NCI-H2081 treated with DMSO at 0.1 percent for 48 hours (cell line): ENCODE measurements around the gene GMDS.

Experiments
- DNase-seq: peaks from one replicate; lab custom pipeline; 2025; lab: John Stamatoyannopoulos, UW

Gene GMDS

GRCh38 chr6:1832844-1833787, 412.3 kb downstream of the GMDS start:
- peak; percentile 19 for DNase-seq

GRCh38 chr6:1832358-1832757, 413.0 kb downstream of the GMDS start:
- DNase-seq, result no peak

- no peak for DNase-seq
Measured at GRCh38 chr6:1827984-1828793, 417.2 kb downstream of the GMDS start.

DNA sequence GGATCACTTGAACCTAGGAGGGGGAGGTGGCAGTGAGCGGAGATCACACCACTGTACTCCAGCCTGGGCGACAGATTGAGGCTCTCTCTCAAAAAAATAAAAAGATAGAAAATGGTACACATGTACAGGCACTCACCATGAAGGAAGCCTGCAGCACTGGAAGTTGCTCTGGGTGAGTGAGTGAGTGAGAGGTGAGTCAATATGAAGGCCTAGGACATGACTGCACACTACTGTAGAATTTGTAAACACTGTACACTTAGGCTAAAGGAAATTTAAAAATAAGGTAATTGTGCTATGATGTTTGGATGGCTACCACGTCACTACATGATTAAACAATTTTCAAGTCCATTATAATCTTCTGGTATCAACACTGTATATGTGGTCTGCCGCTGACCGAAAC, 419.5 kb downstream of the GMDS start:
- no peak for DNase-seq

GRCh38 chr6:1825277-1825676, 420.1 kb downstream of the GMDS start:
- no peak for DNase-seq

- no peak for DNase-seq
Measured at GRCh38 chr6:1821513-1822183, 423.8 kb downstream of the GMDS start.

DNA sequence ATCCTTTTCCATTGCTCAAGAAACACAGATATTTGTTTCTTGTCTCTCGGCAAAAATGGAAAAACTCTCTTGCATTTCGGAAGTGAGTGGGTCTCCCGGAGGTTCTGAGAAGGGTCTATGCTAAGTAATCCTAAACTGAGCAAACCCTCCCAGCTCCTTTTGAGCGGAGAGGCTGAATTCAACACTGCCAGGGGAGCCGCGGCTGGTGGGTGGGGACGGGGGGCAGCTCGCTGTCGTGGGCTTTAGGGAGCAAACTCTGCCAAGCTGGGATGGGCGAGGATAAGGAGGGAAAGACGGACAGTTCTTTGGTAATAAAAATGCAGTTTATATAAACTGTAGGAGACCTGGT, 424.3 kb downstream of the GMDS start:
- no peak for DNase-seq

- DNase-seq, result no peak
Measured at GRCh38 chr6:1820714-1821113, 424.7 kb downstream of the GMDS start.

DNA sequence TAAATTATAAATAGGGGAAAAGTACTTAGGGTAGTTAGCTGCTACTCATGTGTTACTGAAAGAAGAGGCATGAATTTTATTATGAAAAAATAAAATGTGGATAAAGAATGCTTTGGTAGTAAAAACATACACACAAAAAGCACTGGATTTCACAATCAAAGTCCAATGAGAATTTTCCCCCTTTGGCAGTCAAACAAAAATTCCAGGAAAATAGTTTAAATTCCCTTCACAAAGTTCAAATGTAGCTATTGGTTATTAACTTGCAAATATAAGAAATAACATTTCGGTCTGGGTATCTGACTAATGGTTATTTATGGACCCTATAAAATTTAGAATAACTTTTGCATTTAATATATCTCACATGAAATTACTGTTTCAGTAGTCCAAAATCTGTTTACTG, 425.2 kb downstream of the GMDS start:
- DNase-seq, result no peak

- no peak for DNase-seq
Measured at GRCh38 chr6:1819007-1819406, 426.4 kb downstream of the GMDS start.

GRCh38 chr6:1817033-1817761, 428.2 kb downstream of the GMDS start:
- no peak for DNase-seq

- DNase-seq, result no peak
Measured at GRCh38 chr6:1815827-1816452, 429.5 kb downstream of the GMDS start.

- DNase-seq, result no peak
Measured at GRCh38 chr6:1814279-1814678, 431.1 kb downstream of the GMDS start.

GRCh38 chr6:1812487-1812886, 432.9 kb downstream of the GMDS start:
- no peak for DNase-seq

- no peak for DNase-seq
Measured at GRCh38 chr6:1812034-1812433, 433.4 kb downstream of the GMDS start.

DNA sequence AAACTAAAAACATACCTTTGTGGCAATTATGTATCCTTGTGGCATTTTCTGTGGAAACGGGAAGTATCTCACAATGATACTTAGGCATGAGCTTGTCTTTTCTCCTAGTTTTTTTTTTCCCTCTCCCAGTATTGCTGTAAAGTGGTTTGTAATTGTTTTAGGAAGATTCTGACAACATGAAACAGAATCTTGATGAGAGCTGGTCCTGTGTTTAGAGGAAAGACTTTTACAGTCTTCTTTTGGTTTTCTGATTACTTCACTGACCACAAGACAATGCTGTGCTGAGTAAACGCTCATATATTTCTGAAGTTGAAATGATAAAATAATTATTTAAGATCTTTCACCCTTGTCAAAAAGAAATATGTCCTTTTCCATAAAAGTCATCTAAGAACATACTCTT, 434.5 kb downstream of the GMDS start:
- no peak for DNase-seq

DNA sequence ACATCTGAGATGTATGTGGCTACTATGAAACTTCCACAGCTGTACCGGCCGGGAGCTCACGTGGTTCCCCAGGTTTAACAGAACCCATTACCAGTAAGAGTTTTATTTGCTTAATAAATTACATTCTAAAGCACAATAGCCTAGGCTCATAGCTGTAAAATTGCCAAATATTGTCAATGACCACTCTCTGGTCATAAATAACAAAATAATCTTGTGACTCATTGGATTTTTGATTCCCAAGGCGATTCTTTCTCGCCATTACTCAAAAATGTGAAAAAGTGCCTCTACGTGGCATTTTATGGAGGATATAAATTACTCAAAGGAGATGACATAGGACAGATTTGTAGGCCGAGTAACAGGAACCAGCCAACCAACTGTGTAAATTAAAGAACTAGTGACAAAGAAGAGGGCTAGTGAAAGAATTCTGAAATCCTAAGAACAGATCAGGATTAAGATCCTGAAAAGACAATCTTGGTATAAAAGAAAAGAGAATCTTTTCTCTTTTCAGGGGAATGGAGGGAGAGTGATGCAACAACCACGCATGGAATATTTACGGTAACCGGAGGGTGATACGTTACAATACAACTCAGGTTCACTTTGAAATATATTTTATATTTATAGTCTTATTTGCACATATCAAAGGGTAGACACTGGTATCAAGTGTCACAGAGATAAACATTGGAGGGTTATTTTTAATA, 436.0 kb downstream of the GMDS start:
- no peak for DNase-seq

DNA sequence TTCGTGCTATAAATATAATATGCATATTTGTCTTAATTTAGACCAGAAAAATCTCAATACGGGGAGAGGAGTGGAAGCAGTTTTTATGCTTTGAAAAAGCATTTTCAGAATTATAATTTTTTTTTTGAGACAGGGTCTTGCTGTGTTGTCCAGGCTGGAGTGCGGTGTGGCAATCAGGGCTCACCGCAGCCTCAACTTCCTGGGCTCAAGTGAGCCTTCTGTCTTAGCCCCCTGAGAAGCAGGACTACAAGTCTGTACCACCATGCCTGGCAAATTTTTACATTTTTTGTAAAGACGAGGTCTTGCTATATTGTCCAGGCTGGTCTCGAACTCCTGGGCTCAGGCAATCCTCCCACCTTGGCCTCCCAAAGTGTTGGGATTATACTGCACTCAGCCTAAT, 438.5 kb downstream of the GMDS start:
- no peak for DNase-seq

DNA sequence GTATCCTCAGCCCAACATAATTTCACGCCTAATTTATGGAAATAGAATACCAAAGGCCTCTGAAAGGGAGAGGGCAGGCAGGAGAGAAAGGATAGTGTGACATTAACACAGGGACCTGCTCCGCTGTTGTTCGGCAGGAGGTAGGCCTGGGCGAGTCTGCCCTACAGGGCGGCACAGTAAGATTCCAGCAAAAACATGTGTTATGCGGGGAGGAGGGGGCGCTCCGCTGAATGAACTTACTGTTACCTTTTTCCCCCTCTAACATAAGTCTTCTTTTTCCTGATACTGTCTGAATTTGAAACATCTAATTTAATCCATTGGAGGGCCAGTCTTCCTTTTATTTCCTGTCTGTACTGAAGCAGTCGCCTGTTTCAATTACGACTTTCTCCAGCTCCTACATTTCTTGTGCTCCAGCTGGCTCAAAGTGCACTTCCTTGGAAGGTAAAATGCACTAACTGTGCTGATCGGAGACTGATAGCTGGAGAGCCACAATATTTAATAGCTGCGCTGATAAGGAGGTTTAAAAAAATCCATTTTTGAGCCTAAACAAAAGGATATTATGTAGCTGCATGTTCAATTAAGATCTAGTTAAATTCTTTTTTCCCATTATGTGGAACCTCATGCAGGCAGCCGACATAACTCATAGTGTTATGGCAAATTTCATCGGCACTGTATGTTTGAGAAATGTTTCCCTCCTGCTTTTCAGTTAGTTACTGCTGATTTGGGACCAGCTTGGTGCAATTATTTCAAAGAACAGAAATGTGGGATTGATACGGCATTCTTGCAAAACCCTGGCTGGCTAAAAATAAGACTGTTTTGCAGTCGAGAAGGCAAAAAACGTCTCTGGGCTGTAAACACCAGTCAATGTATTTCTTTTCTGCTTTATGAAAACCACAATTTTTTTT, 442.7 kb downstream of the GMDS start:
- no peak for DNase-seq

GRCh38 chr6:1801401-1801800, 444.0 kb downstream of the GMDS start:
- no peak for DNase-seq
